IPS DF 19.7 (cell line): Measurements from ENCODE around the gene IQCH.
"Not testable (repeated sequence)": the region's sequence is repeated elsewhere in the genome, so short reads cannot be mapped to it uniquely, and the experiment has no call there.

Experiments used
- DNase-seq: peaks from one replicate; pipeline ENCODE4 v3.0.0-alpha.2; 2013; ENCODE audit warnings: low read depth, low spot score

The IQCH gene

DNA sequence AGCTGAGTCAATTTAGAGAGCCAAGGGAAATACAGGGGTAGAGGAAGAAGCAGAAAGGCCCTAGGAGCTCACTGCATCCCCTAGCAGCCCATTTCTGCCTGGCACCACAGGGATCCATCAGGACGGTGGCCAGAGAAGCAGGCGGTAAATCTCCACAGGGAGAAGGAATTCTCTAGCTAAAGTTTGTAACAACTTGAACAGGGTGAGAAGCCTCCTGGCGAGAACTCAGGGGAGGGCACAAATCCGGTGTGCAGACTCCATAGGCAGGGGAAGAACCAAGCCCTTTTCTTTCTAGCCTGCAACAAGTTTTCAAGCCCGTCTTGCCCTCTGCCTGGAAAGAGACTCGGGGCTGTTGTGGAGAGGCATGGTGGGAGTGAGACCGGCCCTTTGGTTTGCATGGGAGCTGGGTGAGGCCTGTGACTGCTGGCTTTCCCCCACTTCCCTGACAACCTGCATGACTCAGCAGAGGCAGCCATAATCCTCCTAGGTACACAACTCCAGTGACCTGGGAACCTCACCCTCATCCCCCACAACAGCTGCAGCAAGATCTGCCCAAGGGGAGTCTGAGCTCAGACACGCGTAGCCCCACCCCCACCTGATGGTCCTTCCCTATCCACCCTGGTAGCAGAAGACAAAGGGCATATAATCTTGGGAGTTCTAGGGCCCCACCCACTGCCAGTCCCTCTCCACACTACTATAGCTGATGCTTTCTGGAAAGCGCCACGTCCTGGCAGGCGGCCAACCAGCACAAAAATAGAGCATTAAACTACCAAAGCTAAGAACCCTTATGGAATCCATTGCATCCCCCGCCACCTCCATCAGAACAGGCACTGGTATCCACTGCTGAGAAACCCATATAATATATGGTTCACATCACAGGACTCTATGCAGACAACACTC, 182.0 kb downstream of the IQCH start:
- not testable (repeated sequence) for DNase-seq

DNA sequence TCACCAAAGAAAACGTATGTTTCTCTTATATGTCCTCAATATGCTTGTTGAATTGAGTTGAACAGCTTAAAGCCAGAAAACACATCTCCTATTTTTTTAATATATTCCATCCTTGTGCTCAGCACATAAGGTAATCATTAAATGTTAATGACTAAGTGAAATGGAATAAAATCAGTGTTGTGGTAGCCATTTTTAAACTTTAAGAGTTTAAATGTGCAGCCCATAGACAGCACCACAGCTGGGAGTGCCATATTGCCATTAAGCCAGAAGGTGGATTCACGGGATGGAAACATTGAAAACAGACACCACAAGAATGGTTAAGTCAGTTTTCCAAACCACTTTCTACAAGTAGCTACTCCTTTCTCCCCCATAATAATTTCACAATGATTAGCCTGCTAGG, 189.5 kb downstream of the IQCH start:
- no peak for DNase-seq

DNA sequence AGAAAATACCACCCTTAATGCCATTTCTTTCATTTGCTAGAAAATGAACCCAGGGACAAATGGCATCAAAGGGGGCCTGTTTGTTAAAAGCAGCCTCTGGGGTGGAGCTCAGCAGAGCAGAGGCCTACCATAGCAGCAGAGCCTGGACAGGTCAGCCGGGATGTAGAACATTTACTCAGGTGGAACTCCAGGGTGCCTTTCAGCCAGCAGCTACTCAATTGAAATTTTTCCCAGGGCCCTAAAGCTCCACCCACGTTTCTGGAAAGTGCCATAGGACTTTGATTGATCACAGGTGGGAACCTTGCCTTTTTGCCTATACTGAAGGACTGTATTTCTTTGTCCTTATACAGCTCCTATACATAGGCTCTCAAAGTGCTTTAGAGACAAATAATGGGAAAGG, 191.9 kb downstream of the IQCH start:
- DNase-seq, result no peak

DNA sequence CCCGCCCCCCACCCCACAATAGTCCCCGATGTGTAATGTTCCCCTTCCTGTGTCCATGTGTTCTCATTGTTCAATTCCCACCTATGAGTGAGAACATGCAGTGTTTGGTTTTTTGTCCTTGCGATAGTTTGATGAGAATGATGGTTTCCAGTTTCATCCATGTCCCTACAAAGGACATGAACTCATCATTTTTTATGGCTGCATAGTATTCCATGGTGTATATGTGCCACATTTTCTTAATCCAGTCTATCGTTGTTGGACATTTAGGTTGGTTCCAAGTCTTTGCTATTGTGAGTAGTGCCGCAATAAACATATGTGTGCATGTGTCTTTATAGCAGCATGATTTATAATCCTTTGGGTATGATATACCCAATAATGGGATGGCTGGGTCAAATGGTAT, 193.8 kb downstream of the IQCH start:
- DNase-seq, result not testable (repeated sequence)

DNA sequence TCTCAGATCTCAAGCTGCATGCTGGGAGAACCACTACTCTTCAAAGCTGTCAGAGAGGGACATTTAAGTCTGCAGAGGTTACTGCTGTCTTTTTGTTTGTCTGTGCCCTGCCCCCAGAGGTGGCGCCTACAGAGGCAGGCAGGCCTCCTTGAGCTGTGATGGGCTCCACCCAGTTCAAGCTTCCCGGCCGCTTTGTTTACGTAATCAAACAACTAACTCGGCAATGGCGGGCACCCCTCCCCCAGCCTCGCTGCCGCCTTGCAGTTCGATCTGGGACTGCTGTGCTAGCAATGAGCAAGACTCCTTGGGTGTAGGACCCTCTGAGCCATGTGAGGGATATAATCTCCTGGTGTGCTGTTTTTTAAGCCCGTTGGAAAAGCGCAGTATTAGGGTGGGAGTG, 199.1 kb downstream of the IQCH start:
- not testable (repeated sequence) for DNase-seq

DNA sequence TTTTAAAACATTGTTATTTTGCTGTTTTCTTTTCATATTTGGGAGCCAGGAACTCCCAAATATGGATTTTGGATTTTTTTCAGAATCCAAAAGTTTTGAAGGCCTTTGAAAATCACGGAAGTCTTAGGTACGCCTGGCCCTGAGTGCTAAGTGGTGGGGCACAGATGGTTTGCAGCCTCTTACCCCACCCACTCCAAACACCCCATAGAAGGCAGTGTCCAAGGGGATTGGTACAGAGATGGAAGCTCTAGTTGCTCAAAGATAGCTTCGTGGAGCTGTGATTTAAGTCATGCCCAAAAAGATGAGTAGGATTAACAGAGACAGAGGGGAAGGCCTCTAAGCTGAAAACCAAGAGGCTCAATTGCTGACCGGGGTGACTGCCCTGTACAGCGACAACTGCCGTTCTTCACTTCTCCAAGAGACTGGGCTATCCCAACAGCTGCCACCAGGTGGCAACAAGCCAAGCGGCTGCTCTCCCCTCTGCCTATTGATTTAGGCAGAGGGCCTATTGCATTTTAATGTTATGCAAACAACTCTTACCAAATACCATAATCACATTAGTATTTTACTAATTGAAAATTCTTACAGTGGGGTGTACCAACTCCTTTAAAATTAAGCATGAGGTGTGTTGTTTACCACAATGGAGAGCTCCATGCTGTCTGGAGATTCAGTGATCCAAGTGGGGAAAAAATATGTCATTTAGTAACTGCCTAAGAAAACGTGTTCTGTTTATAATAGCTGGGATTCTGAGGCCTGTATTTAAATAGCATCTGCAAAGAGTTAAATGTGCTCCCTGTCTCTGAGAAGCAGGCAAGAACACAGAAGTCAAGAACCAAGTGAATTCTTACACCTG, 202.3 kb downstream of the IQCH start:
- DNase-seq, result peak; percentile 23

DNA sequence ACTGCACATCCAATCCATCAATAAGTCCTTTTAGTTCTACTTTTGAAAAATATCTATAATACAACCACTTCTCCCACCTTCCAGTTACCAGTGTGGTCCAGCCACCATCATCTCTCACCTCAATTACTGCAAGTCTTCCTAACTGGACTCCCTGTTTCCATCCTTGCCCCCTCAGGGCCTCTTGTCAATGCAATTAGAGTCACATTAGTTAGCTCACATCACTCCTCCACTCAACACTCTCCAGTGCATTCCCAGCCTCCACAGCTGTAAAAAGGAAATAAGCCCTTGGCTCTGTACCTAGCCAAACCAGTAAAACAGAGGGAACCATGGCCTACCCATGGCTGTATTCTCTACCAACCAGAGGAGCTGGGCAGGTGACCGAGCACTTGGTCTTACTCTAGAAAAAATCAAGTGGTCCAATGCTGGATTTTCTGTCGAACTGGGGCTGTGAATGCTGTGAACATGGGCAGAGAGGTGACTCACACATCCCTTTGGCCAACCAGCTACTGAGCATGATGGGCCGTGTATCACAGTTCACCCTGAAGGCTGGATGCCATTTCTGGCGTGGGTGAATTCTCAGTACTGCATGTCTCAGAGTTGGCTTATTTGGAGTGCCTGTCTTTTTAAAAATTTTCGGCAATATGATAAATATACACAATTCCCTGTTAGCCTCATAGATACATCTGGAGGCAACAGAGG, 203.9 kb downstream of the IQCH start:
- DNase-seq, result no peak

DNA sequence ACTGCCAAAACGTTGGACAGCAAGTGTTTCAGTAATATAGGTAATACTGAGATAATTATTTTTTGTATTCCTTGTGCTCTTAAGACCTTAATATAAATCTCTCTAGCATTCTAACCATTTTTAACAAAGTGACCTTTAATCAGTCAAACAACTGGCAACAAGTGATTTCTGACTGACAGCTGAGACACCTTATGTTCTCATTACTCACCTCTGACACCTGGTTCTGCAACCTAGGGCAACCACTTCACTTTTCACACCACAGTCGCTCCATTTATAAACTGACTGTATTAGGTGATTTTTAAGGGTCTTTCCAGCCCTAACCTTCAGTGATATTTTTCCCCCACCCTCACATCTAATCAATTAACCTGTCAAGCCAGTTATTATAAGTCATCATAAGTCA, 205.9 kb downstream of the IQCH start:
- DNase-seq, result no peak

DNA sequence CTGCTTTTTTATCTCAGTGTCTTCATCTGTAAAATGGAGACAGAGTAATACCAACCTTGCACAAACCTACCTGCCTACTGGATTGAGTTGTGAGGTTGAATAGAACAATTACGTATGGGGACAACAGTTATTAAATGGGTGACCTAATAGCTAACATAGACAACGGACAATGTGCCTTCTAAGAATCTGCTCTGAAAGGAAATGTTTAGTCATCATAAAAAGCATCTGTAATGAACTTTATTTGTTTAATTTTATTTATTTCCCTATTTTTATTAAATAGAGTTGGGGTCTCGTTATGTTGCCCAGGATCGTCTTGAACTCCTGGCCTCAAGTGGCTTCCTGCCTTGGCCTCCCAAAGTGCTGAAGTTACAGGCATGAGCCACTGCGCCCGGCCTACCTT, 207.1 kb downstream of the IQCH start:
- no peak for DNase-seq

DNA sequence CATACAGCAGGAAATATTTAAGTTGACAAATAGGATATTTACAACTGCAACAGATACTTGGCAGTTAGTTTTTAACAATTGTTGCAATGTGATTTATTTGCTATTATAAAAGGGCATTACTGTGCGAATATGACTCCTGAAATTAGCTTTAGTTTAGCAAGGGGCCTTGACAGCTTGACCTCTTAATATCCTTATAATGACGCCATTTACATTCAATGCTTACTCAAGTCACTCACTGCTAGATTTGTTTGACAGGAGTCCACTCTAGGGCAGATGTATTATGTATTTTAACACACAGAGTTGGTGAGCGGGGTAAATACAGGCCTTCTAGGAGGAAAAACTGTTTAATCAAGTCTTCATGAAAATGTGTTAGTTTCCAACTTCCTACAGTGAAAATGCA, 208.3 kb downstream of the IQCH start:
- no peak for DNase-seq

DNA sequence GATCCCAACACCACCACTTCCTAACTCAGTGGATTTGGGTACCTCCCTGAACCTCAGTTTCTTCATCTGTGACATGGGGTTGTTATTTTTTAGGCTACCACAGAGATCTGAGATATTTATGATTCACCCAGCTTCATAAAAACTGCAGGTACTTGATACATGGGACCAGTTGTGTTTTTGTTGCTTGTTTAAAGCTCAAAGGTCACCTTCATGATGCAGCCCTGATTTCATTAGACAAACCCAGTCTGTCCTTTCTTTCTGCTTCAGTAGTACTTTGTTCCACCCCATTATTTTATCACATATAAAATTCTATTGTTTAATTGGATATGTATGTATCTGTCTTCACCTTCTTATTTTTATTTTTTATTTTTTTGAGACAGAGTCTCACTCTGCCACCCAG, 208.9 kb downstream of the IQCH start:
- no peak for DNase-seq

DNA sequence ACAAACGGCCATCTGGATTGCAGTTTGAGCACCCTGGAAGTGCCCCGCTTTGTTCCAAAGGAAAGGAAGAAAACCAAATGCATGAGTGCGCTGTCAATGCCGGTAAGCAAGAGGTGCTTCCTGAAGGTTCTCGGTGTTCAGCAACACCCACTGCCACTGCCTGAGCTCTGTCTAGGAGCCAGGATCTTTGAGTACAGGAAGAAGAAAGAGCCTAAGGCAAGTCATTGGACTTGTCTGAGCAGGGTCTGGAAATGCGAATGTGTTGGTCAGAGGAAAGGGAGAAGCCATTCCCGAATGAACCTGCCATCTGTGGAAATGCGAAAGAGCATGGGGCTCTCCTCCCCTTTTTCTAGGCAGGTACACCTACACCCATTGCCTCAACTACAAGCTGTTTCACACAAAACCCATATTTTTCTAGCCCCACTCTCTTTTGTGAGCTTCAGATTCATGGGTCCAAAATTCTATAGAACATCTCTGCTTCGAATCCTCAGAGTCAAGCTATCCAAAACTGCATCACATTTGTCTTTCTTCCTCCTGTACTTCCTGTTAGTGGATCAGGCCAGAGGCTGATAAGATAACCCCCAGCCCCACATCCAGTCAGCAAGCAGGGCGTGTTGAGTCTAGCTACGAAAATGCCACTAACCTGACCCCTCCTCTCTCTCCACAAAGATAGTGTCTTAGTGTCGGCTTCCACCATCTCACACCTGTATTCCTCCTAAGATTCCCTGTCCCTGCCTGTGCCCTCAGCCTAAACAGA, 210.8 kb downstream of the IQCH start:
- DNase-seq, result no peak

DNA sequence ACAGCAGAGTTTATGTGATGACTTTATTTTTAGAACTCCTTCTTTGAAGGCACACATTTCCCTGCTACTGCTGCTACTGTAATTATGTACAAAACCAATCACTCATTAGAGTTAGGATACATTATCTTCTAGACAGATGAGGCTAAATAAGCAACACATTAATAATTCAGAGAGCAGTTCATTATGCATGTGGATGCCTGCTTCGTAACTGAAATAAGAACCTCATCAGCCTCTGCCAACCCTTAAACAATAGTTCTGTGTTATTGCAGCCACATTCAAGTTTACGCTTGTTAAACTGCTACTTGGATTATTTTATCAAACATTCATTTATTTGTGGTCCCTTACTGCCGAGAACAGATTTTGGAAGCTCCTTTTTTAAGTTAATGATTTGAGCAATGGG, 213.8 kb downstream of the IQCH start:
- no peak for DNase-seq

DNA sequence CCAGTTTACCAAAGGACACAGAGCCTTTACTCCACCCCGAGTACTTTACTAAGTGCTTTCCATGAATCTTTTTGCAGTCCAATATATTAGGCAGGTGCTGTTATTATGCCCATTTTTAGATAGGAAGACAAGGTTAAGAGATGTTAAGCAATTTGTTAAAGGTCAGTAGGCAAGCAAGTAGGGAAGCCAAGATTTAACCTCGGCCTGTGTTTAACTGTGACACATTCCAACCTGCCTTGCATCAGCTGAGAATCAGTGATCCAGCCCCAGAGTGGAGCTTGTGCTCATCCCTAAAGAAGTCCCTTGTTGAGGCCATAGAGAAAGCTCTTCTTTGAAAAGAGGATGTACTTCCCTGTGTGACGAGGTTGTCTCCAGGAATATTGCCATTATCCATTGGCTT, 215.1 kb downstream of the IQCH start:
- DNase-seq, result no peak

DNA sequence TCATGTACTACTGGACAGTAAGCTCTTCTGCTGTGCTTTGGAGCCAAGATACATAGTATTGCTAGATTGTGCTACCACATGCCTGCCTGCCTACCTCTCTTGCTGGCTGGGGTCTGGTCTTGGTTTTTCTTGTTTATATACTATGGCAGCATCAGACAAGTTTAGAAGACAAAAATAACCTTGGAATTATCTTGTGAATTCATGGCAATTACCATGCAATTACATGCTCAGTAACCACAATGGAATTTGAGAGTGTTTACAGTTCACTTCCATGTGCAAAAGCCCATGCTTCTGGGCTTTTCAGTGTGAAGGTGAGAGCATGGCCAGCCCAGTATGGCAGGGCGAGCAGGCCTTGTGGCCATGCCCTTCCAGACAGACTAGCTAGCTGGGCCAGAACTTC, 218.4 kb downstream of the IQCH start:
- DNase-seq, result no peak

DNA sequence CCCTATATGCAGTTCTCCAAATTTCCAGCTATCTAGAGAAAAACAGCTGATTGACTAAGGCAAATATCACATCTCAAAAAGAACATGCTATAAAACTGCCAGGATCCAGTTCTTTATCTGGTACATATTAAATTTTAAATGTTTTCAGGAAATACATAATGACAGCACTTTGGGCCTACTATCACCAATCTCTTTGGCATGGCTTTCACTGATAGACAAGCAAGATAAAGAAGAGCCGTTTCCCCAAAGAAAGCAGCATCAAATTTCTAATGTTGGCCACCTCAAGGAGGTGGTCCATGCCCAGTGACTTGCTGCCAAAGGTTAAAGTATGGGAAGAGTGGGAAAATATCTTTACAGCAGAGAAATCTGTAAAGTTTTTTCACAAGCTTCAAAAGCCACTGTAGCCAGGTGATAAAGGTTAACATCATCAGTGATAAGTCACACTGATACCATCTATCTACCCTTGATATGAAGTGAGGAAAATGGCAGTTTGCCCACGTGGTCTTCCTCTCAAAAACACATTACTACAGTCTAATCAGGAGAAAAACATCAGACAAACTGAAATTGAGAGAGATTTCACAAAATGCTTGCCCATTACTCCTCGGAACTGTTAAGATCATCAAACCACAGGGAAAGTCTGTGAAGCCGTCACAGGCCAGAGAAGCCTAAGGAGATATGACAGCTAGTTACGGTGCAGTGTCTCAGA, 220.0 kb downstream of the IQCH start:
- no peak for DNase-seq

DNA sequence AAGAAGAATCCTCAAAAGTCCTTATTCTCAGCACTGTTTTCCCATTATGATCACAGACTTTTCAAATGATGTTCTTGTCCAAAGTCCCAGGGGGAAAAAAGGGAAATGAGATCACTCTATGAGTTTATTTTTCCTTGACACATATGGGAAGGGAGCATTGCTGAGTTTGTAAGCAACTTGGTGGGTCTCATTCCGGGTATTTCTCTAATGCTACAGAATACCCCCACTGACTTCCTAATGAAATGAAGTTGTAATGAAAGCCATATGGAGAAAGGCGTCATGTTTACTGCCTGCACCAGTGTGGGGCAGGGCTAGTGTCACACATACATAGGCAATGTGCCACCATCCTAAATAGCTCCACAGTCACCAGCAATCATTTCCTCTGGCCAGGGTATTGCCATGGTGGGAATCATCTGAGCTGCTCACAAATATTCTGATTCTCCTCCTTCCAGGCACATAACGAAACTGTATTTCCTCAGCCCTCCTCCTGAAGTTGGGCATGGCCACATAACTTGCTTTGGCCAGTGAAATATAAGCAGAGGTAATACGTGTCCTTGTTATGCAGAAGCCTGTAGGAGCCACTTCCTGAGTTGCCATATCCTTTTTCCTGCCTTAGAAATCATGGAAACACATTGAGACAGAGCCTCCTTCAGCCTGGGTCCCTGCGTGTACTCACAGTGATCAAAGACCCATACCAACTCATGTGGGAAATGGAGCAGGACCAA, 225.4 kb downstream of the IQCH start:
- no peak for DNase-seq

DNA sequence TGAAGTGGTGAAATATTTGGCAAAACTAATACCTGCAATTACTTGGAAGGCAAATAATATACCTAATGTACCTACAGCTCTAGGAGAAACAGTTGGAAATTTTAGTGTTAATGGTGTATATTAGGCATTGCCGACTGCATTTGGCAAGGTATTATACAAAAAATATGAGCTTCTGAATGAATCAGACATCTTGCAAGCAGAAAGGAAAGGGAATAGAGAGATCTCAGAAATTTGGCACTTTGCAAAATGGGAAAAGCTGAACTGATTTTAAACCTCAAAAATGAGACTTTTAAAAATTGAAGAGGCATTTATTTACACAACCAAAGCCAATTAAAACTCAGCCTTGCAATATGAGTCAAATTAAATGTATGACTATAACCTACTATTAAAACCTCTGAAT, 226.2 kb downstream of the IQCH start:
- DNase-seq, result no peak

DNA sequence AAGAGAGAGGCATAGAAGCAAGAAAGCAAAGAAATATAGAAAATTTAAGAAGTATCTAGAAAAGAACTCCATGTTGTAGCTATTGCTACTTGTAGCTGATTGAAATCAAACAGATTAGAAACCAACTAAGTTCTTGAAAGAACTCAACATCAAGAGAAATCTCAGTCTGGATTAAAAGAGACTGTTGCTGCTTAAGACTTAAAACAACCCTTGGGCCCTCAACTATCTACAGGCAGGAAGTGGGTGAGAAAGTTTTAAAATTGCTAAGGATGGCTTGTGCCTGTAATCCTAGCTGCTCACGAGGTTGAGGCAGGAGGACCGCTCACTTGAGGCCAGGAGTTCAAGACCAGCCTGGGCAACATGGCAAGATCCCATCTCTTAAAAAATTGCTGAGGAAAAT, 227.1 kb downstream of the IQCH start:
- no peak for DNase-seq

DNA sequence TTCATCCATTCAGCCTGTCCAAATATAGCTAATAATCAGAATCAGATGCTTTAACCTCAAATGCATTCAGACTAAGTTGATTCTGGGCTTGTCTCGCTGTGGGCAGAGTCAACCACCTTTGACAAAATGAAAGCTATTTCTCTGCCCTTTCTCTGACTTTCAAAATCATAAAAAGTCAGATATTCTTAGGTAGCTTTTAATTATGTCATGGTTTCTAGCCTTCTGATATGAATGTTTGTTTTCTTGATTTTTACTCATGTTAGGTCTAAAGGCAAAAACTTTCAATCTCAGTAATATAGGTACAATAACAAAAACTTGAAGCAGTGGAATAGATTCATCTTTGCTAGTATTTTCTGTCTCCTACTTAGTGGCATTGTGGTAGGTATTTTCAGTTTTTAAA, 241.0 kb downstream of the IQCH start:
- no peak for DNase-seq
